ENCODE measurements around the gene ABCB11.

The ABCB11 gene

DNA sequence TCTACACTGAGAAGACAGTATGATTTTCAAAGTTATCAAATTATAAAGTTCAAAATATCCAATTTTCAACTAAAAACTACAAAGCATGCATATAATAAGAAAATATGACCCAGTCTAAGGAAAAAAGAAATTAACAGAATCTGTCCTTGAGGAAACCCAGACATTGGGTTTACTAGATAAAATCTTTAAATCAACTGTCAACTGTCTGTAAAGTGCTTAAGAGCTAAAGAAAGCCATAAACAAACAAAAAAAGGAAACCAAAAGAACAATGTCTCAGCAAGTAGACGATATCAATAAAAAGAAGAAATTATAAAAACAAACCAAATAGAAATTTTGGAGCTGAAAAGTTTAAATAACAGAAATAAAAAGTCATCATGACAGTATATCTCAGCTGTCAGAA lies 10.5 kb upstream of the ABCB11 start:
- Histone ChIP-seq H3K4me1 (ENCODE audit: low read length) (peaks cover 43% of the 10 kb centered on the region), H3K4me2 (ENCODE audit: low read length) (no peak overlapping the region), H3K27me3 (ENCODE audit: low read depth, low read length) (no peaks in the 10 kb centered on the region), H3K27ac (ENCODE audit: low read length) (no peak overlapping the region), H3K9me3 (ENCODE audit: insufficient read depth, low read length) (peaks cover 26% of the 10 kb centered on the region), H3K36me3 (replicated peaks; ENCODE audit: low read depth, low read length) (peaks cover 14% of the 10 kb centered on the region), H4K20me1 (ENCODE audit: insufficient read depth, low read length) (no peaks in the 10 kb centered on the region), H3K9ac (ENCODE audit: low read length) (no peak overlapping the region), H3K4me3 (ENCODE audit: low read length) (no peak overlapping the region), H3K79me2 (ENCODE audit: low read length) (no peaks in the 10 kb centered on the region), H2AFZ (ENCODE audit: low read depth, low read length) (no peak overlapping the region)
- TF ChIP-seq, protein P1, sequence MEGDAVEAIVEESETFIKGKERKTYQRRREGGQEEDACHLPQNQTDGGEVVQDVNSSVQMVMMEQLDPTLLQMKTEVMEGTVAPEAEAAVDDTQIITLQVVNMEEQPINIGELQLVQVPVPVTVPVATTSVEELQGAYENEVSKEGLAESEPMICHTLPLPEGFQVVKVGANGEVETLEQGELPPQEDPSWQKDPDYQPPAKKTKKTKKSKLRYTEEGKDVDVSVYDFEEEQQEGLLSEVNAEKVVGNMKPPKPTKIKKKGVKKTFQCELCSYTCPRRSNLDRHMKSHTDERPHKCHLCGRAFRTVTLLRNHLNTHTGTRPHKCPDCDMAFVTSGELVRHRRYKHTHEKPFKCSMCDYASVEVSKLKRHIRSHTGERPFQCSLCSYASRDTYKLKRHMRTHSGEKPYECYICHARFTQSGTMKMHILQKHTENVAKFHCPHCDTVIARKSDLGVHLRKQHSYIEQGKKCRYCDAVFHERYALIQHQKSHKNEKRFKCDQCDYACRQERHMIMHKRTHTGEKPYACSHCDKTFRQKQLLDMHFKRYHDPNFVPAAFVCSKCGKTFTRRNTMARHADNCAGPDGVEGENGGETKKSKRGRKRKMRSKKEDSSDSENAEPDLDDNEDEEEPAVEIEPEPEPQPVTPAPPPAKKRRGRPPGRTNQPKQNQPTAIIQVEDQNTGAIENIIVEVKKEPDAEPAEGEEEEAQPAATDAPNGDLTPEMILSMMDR (IDR thresholded peaks at IDR 0.05; ENCODE audit: low read depth, low read length) = no peak
- TF ChIP-seq EZH2phosphoT487 (IDR thresholded peaks at IDR 0.05; ENCODE audit: low read depth) = no peak

DNA sequence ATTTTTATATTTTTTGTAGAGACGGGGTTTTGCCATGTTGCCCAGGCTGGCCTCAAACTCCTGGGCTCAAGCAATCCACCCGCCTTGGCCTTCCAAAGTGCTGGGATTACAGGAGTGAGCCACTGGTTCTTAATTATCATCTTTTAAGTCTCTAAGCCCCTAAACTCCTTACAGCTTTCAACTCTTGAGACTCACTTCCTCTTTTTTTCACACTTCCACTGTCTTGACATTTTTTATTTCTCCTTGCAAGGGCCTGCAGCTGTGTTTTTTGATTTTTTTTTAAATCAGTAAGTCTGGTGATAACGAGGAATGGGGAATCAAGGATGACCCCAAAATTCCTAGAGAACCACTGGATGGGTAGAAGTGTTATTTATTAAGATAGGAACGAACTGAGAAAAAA lies 8.6 kb upstream of the ABCB11 start:
- Histone ChIP-seq H3K4me3 (ENCODE audit: low read length) (peak overlapping the region; percentile 6; the same call in 1 of the 2 replicates), H3K9ac (ENCODE audit: low read length) (peak overlapping the region; percentile 59; the same call in 1 of the 2 replicates), H4K20me1 (ENCODE audit: insufficient read depth, low read length) (no peaks in the 10 kb centered on the region), H3K36me3 (replicated peaks; ENCODE audit: low read depth, low read length) (peaks cover 19% of the 10 kb centered on the region), H3K27ac (ENCODE audit: low read length) (peak overlapping the region; percentile 84), H3K4me2 (ENCODE audit: low read length) (peak overlapping the region; percentile 70), H3K9me3 (ENCODE audit: insufficient read depth, low read length) (peaks cover 24% of the 10 kb centered on the region), H3K4me1 (ENCODE audit: low read length) (peaks cover 58% of the 10 kb centered on the region), H3K79me2 (ENCODE audit: low read length) (no peaks in the 10 kb centered on the region), H2AFZ (ENCODE audit: low read depth, low read length) (no peak overlapping the region), H3K27me3 (ENCODE audit: low read depth, low read length) (no peaks in the 10 kb centered on the region)
- TF ChIP-seq, protein P1 (IDR thresholded peaks at IDR 0.05; ENCODE audit: low read depth, low read length) = no peak
- TF ChIP-seq EZH2phosphoT487 (IDR thresholded peaks at IDR 0.05; ENCODE audit: low read depth) = no peak

DNA sequence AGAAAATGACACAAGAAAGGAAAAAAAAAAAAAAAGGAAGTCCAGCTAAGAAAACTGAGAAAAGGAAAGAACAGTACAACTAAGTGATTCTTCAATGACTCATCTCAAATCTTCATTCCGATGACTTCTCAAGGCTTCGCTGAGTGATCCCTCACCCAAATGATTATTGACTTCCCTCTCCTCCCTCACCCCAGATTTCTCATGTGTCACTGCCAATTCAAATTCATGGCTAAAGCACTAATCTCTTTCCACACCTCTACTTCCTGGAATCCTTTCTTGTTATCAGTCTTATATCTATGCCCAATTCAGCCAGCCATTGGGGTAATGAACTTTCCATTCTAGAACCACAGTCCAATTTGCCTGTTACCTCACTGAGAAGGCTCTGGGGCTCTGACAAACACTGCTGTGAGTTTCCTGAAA lies 7.2 kb upstream of the ABCB11 start:
- H2AFZ ChIP-seq (ENCODE audit: low read depth, low read length) = no peak overlapping the region
- H3K4me2 ChIP-seq (ENCODE audit: low read length) = peak overlapping the region; percentile 70
- peak overlapping the region; percentile 5; the same call in 1 of the 2 replicates for H3K4me3 ChIP-seq (ENCODE audit: low read length)
- H4K20me1 ChIP-seq (ENCODE audit: insufficient read depth, low read length) = no peaks in the 10 kb centered on the region
- H3K9ac ChIP-seq (ENCODE audit: low read length) = peak overlapping the region; percentile 59; the same call in 1 of the 2 replicates
- peaks cover 20% of the 10 kb centered on the region for H3K36me3 ChIP-seq (replicated peaks; ENCODE audit: low read depth, low read length)
- no peaks in the 10 kb centered on the region for H3K27me3 ChIP-seq (ENCODE audit: low read depth, low read length)
- no peaks in the 10 kb centered on the region for H3K79me2 ChIP-seq (ENCODE audit: low read length)
- H3K4me1 ChIP-seq (ENCODE audit: low read length) = peaks cover 60% of the 10 kb centered on the region
- peaks cover 24% of the 10 kb centered on the region for H3K9me3 ChIP-seq (ENCODE audit: insufficient read depth, low read length)
- H3K27ac ChIP-seq (ENCODE audit: low read length) = peak overlapping the region; percentile 84
- TF ChIP-seq, protein P1 (IDR thresholded peaks at IDR 0.05; ENCODE audit: low read depth, low read length) = no peak
- TF ChIP-seq EZH2phosphoT487 (IDR thresholded peaks at IDR 0.05; ENCODE audit: low read depth) = no peak

DNA sequence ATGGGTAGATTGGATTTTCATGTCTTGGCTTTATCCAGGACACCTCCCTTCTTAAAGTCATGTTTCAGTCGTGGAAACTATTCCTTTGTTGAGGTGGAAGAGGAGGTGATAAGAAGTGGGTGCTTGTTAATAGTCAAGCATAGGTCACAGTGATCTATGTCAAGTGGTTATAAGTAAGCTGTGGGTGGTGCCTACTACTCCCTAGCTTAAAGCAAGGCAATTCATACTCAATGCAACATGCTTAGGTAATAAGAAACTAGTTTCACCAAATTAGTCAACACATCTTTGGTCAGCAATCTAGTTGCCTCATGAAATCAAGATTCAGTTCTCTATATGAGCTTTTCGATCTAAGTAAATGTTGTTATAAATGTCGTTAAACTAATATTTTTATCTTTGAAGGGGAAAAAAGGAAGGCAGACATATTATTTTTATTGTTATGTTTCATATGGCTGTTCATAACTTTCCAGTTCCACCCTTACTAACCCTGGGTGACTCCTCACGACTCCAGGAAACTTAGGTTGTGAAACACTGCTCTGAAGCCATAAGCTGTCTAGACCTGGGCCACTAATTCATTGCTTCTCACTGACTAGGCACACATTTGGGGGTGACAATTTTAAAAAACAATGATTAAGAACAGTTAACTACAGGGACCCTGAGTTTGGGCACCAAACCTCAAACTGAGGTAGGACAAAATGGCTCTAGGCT lies 5.8 kb upstream of the ABCB11 start:
- Histone ChIP-seq H4K20me1 (ENCODE audit: insufficient read depth, low read length) (no peaks in the 10 kb centered on the region), H3K79me2 (ENCODE audit: low read length) (no peaks in the 10 kb centered on the region), H3K9me3 (ENCODE audit: insufficient read depth, low read length) (peaks cover 13% of the 10 kb centered on the region; the same call in 1 of the 2 replicates), H3K27me3 (ENCODE audit: low read depth, low read length) (no peaks in the 10 kb centered on the region), H3K4me1 (ENCODE audit: low read length) (peaks cover 60% of the 10 kb centered on the region), H3K4me3 (ENCODE audit: low read length) (no peak overlapping the region), H3K4me2 (ENCODE audit: low read length) (peak overlapping the region; percentile 70), H3K36me3 (replicated peaks; ENCODE audit: low read depth, low read length) (peaks cover 12% of the 10 kb centered on the region), H2AFZ (ENCODE audit: low read depth, low read length) (0 out of 2 replicates have a peak overlapping the region, but pooled peaks have one; percentile 44), H3K9ac (ENCODE audit: low read length) (peak overlapping the region; percentile 33; the same call in 1 of the 2 replicates), H3K27ac (ENCODE audit: low read length) (peak overlapping the region; percentile 84)
- no peak for TF ChIP-seq EZH2phosphoT487 (IDR thresholded peaks at IDR 0.05; ENCODE audit: low read depth)
- TF ChIP-seq, protein P1 (IDR thresholded peaks at IDR 0.05; ENCODE audit: low read depth, low read length) = no peak

All from OCI-LY3 (cell line).